Measurements from ENCODE around the gene MFAP2.

The MFAP2 gene, protein sequence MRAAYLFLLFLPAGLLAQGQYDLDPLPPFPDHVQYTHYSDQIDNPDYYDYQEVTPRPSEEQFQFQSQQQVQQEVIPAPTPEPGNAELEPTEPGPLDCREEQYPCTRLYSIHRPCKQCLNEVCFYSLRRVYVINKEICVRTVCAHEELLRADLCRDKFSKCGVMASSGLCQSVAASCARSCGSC
- total RNA-seq: 0 to 1.3 (median 0) reads per million in 17 experiments

DNA sequence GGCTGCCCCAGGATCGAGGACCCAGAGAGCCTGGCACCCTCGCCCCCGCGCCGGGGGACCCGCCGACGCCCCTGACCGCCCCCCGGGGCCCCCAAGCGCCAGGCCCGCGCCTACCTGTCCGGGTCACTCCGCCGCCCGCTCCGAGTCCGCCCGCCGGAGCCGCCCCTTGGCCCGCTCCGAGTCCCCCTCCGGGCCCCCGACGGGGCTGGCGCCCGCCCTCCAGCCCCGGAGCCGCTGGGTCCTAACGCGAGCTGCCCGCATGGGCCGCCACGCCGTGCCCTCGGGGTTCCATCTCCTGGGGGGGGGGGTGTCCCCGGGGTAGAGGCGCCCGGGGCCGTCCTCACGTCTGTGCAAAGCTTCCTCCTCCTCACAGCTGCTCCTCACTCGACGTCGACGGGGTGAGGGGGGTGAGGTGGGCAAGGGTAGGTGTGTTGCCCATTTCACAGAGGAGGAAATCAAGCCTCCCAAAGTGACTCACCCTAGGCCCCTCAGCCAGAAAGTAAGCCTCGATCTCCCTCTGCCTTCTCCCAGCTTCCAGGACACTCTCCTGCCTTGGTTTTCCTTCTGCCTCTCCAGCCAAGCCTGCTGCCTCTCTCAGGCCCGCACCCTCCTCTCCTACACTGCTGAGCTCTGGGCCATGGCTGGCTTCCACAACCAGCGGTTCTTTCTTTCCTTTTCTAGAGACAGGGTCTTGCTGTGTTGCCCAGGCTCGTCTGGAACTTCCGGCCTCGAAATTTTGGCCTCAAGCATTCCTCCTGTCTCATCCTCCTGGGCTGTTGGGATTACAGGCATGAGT lies at the start of gene MFAP2:
Gene MFAP2, minus strand, starts transcription at position 148 of the 796 bp plus-strand sequence. CDS start 2,347 bp downstream, outside the sequence.
- DNase-seq: peak in 1 of 4 experiments; percentile 20

DNA sequence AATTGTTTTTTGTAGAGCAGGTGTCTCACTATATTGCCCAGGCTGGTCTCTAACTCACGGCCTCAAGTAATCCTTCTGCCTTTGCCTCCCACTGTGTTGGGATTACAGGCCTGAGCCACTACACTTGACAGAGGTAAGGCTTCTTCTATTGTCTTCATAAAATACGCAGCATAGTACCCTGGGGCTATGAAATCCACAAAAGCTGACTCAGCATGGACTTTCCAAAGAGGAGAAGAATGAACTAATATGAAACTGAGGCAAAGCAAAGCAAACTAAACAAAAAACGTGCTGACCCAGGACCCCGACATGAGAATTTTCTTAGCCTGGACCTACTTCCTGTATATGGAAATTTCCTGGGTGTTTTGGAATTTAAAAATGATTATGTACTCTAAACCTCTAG lies 49.8 kb upstream of the MFAP2 start:
- peak in 2 of 4 experiments; percentile 15 to 53 for DNase-seq

DNA sequence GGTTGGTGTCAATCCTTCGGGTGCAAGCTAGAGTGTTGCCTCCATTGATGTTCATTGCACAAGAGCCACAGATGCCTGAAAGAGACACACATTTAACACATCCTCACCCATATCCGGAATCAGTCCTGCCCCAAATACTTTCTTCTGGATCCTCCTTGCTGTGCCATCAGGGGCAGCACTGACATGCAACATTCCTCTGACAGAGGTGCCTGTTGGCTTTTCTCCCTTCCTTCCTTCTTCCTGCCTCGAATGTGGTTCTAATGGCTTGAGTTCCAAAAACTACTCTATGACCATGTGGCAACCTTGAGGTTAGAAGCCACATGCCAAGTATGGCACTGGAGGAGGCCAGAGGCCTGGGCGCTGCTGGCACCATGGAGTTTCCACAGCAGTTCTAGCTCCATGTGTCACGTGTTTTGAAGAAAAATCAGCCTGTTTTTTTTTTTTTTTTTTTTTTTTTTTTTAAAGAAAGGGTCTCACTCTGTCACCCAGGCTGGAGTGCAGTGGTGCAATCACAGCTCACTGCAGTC lies 48.3 kb upstream of the MFAP2 start:
- DNase-seq: no peak

DNA sequence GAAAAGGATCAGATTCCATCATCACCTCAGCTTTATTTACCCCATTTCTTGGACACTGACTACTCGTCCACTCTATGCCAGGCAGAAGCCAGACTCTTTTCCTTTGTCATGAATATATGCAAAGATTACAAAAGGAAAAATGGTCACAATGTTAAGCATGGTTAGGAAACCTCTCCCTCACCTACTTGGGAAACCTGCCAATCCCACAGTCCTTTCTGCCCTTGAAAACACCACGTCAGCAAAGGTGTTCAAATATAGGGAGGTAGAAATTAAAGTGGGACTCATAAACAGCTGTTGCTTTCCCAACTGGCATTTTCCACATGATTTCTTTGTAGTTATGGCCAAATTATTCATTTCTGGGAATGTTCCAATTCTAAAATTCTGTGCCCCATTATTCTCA lies 47.5 kb upstream of the MFAP2 start:
- DNase-seq: no peak

DNA sequence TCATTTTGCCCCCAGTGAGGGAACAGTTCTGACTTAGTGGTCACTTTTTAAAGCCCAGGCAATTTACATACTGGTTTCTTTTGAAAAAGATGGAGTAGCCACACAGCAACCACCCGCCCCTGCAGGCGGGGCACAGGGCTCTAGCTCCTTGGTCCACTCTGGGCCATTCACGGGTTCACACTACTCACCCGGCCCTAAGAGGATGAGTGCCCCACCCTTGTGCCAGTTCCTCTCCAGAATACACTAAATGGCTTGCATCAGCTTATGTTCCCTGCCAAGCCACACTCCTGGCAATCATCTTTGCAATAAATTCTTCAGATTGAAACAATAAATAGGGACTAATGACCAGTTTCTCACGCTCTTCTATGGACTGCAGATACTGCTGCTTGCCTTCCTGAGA lies 47.0 kb upstream of the MFAP2 start:
- DNase-seq: peak in 3 of 4 experiments; percentile 31 to 59 (median 49)

DNA sequence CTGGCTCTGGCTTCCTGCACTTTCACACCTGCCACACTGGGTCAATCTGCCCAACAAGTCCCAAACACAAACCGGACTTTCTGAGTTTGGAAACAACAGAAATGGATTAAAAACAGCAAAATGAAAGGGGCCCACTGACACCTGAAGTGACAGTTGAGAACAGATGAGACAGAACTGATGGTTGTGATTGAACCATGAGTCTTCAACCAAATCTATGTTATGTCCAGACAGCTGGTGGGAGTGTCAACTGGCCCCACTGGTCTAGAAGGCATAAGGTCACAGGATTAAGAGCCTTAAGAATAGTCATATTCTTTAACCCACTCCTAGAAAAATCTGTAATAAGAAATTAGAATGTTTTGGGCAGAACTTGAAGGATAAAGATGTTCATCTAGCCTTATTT lies 44.3 kb upstream of the MFAP2 start:
- no peak for DNase-seq

DNA sequence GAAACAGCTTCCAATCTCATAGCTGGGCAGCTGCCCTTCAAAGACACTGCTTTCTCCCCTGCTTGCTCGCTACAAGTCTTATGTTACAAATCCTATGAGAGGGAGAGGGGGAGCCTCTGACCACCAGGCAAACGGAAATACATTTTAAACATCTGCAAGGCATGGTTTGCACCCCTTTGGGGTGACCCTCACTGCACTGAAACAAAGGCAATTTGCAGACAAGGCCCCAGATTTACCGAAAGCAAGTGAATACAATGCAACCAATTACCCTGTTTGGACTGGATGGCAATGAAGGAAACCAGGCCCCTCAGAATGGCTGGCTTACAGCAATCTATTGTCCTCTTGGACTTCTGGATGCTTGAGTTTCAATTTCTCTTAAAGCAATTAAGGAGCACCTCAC lies 43.2 kb upstream of the MFAP2 start:
- DNase-seq: no peak

DNA sequence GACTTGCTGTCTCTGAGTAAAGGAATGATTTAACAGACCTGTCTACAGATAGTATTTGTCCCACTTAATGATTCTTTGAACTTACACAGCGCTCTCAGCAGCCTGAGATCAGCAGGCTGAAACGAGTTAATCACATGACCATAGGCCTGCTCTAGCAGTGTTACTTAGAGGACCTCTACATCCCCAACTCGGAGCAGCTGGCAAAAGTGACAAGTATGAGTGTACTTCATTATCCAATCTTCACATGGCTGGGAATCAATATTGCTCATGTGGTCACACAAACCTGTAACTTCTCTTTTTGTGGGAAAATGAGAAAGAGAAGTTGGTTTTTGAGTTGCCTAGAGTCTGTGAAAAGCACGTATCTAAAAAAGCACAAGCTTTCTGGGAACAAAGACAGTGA lies 42.7 kb upstream of the MFAP2 start:
- peak; percentile 45 to 71 (median 65) for DNase-seq

DNA sequence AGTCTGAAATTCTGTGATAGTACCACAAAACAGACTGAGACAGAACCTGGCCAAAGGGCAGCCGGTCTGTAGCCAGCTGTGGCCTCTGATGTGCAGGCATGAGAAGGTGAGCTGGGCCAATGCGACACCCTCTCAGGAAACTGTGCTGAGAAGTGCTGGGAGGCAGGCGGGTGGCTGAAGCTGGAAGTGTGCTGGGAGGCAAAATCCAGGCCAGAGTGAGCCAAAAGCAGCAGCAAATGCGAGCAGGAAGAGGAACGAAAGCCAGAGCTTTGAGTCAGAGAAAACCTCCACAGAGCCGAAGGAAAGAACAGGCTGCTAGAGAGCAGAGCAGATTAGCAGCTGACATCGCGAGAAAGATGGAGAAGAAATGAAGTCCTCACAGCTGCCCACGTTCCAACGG lies 41.5 kb upstream of the MFAP2 start:
- no peak for DNase-seq

DNA sequence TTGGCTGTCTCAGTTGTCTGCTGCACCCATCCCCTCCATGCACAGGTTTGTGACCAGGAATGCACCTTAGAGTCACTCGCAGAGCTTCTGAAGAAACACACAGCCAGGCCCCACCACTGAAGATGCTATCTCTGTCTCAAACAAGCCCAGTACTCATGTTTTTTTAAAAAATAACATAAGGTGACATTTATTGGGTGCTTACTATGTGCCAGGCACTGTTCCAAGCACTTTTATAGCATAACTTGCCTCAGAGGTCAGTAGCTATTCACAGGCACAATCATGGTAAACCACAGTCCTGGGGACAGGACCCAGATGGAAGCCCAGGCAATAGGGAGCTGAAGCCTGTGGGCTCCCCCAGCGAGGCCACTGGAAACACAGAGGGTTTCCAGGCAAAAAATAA lies 40.1 kb upstream of the MFAP2 start:
- no peak for DNase-seq

DNA sequence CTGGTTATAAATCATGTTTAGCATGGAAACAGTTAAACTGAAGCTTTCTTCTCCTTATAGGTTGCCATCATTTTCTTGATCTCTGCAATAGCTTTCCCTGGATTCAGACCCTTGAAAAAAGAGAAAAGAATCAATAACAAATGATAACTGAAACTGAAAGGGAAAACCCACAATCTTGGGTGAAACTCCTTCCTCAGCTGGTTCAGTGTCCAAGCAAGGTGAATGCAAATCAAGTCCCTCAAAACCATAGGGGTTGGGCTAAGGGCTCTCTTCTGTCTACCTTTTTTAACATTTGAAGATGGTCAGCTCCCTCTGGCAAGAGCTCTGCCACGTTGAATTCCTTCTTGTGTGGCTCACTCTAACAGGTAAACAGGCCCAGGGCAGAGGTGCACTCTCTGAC lies 38.4 kb upstream of the MFAP2 start:
- no peak for DNase-seq

DNA sequence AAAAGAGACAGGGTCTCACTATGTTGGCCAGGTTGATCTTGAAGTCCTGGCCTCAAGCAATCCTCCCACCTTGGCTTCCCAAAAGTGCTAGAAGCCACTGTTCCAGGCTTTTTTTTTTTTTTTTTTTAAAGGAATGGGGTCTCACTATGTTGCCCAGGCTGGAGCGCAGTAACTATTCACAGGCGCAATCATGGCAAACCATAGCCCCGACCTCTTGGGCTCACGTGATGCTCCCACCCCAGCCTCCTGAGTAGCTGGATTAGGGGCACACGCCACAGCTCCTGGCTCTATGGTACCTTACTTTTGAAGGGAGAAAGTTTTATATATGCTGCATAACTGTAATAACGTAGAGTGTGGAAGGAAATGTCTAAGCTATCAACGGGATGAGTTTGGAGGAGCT lies 37.0 kb upstream of the MFAP2 start:
- DNase-seq: no peak

DNA sequence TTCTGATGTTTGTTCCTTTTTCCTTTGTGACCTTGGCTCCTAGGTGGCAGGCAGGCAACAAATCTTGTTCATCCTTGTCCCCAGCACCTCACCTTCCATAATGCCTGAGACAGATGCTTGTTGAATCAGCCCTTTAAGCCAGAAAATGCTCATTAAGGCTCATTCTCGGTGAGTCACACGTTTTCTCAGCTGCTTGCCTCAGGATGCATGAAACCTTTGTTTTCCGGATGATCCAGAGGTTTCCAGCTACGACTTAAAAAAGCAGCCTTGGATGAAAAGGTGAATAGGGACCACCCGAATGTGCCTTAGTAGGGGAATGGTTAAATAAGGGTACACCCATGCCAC lies 35.9 kb upstream of the MFAP2 start:
- no peak for DNase-seq

DNA sequence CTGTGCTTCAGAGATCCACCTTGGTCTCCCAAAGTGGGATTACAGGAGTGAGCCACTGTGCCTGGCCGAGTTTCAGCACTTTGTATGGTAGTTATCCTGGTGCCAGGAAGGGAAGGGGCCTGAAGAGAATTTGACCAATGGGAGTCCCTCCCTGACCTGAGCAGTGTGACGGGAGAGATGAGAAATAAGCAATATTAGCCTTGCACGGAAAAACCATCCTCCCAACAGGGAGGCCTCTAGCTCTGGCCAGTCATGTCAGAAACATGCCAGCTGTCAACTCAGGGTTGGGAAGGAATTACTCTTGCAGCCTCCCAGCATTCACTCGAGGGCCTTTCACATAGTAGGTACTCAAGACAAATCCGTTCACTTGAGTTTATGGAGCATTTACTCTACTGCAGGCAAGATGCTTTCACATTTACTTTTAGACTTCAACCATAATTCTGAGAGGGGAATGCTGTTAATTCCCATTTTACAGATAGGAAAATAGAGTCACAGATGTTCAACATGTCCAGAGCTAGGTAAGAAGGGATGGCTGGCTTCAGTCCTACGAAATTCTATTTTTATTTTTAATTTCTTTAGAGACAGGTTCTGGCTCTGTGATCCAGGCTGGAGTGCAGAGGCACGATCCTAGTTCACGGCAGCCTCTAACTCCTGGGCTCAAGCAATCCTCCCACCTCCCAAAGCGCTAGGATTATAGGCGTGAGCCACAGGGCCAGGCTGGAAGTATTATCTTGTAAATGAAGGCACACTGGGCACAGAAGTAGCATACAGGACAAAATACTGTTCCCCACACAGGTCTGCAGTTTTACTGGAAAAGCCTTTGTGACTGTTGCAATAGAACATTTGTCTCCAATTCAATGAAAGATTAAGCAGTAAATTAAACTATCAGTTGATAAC lies 34.5 kb upstream of the MFAP2 start:
- DNase-seq: no peak

DNA sequence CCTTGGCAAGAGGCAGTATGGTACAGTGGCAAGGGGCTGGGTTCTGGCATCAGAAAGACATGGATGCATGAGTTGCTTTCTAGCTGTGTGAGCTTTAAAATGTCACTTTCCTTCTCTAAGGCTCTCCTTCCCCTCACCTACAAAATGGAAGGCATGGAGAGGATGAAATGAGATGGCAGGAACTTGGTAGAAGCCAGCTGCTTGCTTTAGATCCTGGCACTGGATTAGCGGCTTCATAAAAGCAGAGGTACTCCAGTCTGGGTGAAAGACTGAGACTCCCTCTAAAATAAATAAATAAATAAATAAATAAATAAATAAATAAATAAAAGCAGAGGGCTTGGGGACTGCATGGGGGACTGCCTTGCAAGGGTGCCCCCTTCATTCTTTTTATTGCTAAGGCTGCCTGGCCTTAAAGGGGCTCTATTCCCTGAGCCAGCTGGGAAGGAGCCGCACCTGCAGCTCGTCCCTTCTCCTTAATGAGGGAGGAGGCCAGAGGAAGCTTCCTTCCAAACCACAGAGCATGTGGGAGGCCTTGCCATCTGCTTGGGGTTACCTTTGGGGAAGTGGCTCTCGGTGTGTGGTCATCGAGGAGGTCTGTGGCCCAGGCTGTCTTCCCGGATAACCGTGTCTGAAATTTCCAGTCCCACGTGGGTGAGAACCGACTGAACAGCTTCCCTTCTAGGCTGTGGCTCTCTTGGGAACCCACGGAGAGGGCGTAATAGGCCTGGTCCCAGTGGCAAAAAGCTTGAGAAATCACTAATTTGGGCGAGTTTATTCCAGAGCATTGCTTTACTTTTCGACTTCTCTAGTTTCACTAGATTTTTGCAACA lies 33.3 kb upstream of the MFAP2 start:
- peak; percentile 81 to 91 (median 88) for DNase-seq

DNA sequence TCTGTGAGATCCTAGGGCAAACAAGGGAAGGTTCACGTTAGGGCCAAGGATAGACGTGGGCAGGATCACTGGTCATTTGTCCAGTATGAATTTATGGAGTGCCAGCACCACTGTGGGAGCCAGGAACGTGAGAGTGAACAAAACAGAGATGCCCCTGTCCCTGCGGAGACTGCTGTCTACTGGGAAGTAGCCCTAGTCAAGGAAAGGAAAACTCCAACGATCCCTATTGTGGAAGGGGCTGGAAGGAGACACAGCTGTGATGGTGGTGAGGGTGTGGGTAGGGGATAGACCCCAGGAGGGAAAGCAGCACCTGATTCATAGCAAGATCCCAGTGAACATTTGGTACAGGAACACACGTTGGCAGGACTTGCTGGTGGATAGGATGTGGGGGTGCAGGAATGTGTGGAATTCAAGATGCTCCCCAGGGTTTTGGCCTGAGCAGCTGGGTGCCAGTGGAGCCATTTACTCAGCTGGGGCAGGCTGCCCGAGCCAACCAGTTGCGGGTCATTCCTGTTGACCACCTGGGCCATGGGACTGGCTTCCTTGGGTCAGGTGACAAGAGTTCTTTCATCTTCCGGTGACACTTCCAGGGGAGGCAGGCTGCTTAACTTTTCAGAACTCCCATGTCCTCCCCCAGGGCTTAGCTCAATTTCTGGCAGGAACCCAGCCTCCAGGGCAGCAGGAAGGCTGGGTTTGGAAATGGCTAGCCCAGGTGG lies 32.5 kb upstream of the MFAP2 start:
- DNase-seq: no peak

DNA sequence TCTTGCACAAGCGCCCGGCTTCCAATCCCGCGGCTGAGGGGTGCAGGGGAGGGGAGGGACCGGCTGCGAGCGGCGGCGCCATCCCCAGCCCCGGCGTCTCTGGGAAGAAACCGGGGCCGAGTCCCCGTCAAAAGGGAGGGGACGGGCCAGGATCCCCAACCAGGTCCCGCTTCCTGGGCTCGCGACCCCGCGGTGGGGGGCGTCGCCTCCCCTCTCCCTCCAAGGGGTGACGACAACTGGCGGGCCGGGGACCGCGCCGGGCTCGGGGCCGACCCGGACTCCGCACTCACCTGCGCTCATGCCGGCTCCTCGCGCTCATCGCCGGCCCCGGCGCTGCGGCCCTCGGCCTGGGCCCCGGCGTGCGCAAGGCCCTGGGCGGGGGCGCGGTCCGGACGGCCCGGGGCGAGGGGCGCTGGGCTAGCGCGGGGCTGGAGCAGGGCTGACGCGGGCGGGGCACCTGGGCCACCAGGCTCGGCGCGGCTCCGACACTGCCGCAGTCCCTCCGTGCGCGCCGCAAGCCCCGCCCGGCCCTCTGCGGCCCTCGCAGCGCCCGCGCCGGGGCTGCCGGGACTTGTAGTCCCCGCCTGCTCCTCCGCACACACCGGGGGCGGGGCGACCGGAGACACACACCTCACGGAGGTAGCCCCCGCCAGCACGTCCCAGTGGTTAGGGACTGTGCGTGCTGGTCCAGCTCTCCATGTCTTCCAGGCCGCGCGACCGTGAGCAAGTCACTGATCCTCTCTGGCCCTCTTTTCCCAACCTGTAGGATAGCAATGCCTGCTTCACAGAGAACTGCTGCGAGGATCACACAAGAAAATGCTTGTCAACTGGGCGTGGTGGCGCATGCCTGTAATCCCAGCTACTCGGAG lies 31.3 kb upstream of the MFAP2 start, which contains the start of gene ATP13A2:
Gene ATP13A2, minus strand, starts transcription at position 490 of the 869 bp plus-strand sequence. Its CDS starts 190 bp downstream, at position 300.
- peak; percentile 73 to 93 (median 82) for DNase-seq

DNA sequence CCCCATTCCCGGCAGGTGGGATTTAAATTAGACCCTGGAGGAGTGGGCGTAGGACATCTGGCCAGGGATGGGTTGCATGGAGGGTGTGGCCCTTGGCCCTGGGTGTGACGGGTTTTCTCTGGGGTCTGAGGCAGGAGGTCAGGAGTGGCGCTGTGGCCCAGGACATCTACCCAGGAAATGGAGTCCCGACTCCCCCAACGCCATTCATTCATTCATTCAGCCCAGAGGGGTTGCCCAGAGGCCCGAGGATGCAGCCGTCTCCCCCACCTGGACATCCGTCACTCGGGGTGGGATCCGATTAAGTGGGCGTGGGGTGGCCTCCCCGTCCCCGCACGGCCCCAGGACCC lies 30.6 kb upstream of the MFAP2 start:
- DNase-seq: no peak

DNA sequence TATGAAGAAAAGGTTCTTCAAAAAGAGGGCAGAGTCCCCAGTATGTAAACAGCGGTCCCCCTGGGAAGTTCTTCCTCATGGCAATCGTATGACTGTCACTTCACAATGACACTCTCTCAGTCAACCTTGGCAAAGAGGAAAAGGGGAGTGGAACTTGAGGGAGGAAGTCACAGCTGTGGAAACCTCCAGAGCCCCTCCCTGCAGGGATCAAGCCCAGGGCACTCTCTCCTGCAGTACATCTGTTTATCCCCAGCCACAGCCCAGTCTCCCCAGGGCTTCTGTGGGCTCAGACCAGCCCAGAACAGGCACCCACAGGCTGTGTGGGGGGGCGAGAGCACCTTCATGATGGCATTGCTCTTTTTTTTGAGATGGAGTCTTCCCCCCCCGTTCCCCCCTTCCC lies 29.3 kb upstream of the MFAP2 start:
- peak; percentile 58 to 80 (median 76) for DNase-seq

DNA sequence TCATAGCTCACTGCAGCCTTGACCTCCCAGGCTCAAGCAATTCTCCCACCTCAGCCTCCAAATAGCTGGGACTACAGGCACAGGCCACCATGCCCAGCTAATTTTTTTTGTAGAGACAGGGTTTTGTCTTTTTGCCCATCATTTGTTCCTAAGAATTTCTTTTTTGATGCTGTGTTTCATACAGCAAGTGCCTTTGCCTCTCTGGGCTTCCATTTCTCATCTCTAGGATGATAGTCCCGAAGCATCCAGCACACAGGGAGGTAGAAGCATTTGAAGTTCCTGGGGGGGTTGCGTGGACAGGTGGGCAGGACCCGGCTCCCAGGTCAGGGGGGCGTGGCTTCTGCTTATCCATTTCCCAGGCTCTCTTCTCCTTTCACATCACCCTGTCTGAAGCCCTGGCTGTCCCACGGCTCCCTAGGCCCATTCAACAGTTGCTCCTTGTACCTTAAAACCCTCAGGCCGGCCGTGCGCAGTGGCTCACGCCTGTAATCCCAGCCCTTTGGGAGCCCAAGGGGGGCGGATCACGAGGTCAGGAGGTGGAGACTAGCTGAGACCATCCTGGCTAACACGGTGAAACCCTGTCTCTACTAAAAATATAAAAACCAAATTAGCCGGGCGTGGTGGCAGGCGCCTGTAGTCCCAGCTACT lies 27.9 kb upstream of the MFAP2 start:
- DNase-seq: no peak

Measured in suppressor macrophage (primary cell).